HG03064 (cell line): ENCODE measurements around the gene SPSB2.
A peak's percentile ranks its signal among the peaks of the same experiment; 100 is the strongest.
"Not testable (repeated sequence)": the region's sequence is repeated elsewhere in the genome, so short reads cannot be mapped to it uniquely, and the experiment has no call there.

Source experiments
- ATAC-seq: cut with Tn5 transposase; IDR thresholded peaks from one replicate; pipeline ENCODE4 v1.9.1; 2021; ENCODE audit warnings: low read depth; ENCODE audit not compliant: unreplicated experiment

The SPSB2 gene, protein sequence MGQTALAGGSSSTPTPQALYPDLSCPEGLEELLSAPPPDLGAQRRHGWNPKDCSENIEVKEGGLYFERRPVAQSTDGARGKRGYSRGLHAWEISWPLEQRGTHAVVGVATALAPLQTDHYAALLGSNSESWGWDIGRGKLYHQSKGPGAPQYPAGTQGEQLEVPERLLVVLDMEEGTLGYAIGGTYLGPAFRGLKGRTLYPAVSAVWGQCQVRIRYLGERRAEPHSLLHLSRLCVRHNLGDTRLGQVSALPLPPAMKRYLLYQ

DNA sequence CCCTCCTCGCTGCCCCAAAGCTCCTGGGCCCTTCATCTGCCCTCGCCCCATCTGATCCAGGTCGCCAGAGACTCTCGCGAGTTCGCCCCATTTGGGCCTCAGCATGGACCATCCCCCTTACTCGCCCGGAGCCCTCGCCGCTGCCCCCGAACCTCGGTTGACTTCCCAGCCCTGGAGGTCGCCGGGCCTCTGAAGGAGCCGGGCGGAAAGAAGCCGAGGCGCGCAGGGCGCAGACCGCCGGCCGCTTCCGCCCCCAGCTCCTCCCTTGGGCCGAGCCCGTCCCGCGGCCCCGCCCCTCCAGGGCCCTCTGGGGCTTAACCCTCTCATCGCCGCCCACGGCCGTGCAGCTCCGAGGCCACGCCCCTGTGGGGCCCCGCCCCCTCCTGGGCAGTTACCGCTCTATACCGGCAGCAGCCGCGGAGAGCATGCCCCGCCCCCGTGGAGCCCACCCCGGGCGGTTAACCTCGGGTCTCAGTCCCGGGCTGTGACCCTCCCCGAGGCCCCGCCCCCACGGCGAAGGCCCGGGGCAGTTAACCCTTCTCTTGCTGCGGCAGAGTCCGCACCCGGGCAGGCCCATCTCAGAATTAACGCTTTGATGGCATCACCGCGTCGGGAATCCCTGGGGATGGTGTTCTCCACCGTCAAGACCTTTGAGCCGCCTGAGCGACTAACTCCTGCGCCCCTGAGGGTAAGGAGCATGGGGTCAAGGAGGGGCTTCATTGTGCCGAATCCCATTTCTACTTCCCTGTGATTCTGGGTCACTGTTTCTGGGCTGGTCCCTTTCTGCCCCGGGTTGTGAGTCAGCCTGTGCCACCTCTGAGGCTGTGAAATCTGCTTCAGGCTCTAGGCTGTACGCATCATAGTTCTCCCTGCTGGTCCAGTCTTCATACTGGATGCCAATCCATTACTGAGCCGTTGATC, at the start of gene SPSB2:
Gene SPSB2 (minus strand): TSS at position 210 of the 921 bp plus-strand sequence. CDS start 402 bp downstream, outside the sequence.
- peak; percentile 60 for ATAC-seq

DNA sequence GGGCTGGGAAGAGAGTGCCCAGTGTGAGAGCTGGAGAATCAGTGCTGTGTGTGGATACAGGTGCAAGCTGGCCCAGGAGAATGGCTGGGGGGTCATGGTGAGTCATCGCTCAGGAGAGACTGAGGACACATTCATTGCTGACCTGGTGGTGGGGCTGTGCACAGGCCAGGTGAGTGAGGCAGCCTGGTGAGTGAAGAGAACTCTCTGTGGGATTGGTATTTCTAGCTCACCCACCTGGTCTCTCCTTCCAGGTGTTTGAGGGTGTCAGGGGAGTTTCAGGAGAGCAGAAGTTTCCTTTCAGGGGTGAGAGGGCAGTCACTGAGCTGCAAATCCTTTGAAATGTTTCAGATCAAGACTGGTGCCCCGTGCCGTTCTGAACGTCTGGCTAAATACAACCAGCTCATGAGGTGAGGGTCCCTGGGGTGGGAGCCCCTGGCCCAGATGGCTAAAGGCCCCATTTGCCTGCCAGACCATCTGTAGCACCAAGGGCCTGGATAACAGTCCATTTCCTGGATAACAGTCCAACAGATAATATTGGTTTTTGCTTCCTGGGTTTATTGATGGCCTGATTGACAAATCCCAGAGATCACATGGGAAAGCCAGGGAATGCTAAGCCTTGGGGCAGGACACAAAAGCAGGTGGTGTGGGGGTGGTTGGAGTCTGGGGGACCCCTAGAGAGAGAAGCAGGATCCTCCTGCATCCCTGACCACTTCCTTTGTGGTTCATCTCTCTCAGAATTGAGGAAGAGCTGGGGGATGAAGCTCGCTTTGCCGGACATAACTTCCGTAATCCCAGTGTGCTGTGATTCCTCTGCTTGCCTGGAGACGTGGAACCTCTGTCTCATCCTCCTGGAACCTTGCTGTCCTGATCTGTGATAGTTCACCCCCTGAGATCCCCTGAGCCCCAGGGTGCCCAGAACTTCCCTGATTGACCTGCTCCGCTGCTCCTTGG, 49.2 kb upstream of the SPSB2 start:
- no peak for ATAC-seq

DNA sequence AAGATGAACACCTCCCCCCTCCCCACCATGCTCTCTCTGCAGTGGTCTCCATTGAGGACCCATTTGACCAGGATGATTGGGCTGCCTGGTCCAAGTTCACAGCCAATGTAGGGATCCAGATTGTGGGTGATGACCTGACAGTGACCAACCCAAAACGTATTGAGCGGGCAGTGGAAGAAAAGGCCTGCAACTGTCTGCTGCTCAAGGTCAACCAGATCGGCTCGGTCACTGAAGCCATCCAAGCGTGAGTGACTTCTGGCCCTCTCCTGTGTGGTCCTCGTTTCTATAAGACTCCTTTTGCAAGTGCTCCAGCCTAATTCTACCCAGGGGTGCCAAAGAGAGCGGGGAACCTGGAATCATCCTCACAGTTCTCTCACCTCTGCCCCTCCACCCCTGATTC, 48.4 kb upstream of the SPSB2 start:
- no peak for ATAC-seq

DNA sequence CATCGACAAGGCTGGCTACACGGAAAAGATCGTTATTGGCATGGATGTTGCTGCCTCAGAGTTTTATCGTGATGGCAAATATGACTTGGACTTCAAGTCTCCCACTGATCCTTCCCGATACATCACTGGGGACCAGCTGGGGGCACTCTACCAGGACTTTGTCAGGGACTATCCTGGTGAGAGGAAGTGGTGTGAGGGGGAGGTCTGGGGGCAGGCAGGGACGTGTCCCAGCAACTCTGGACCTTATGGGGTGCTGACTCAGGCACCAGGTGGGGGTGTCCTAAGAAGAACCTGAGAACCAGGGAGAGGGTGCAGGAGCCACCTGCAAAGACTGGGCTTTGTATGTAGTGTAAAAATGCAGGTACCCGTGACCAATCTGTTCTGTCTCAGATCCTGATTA, 46.5 kb upstream of the SPSB2 start:
- ATAC-seq, result no peak

DNA sequence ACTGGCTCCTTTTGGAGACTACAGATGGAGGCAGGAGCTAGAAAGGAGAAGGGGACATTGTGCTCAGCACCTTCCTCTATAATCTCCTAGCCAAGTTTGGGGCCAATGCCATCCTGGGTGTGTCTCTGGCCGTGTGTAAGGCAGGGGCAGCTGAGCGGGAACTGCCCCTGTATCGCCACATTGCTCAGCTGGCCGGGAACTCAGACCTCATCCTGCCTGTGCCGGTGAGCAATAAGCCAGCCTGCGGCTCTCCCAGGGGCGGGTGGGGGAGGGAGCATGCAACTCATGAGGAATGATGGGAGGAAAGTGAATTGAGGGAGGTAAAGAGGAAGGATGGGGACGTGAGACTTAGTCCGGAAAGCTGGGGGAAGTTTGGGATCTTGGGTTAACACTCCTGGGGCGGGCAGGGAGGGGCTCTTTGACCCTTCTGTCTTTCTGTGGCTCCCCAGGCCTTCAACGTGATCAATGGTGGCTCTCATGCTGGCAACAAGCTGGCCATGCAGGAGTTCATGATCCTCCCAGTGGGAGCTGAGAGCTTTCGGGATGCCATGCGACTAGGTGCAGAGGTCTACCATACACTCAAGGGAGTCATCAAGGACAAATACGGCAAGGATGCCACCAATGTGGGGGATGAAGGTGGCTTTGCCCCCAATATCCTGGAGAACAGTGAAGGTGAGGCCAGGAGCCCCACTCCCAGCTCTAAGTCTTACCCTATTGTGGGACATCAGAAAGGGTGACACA, 44.6 kb upstream of the SPSB2 start:
- no peak for ATAC-seq

DNA sequence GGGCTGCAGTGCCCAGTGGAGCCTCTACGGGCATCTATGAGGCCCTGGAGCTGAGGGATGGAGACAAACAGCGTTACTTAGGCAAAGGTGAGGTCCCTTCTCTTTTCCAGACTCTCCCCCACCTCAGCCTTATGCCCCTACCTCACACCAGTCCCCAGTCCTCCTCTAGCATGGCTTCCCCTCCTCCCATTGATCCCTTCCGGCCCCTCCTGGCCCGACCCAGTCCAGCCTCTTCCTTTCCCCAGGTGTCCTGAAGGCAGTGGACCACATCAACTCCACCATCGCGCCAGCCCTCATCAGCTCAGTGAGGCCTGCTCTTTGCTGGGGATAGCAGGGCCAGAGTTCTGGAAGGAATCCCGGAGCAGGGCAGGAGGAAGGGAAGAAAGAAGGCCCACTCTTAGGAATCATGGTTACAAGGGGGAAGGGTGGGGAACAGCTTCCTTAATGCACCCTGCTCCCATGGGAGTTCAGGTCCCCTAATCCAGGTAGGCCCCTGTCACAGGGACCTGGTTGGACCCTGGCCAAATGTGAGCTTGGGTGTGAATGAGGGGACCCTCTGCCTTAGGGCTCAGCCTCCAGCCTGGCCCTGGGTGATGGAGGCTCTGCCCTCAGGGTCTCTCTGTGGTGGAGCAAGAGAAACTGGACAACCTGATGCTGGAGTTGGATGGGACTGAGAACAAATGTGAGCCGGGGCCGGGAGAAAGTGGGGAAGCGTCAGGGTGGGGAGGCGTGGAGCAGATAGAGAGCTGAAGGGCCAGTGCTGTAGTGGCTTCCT, 43.5 kb upstream of the SPSB2 start:
- ATAC-seq, result no peak

DNA sequence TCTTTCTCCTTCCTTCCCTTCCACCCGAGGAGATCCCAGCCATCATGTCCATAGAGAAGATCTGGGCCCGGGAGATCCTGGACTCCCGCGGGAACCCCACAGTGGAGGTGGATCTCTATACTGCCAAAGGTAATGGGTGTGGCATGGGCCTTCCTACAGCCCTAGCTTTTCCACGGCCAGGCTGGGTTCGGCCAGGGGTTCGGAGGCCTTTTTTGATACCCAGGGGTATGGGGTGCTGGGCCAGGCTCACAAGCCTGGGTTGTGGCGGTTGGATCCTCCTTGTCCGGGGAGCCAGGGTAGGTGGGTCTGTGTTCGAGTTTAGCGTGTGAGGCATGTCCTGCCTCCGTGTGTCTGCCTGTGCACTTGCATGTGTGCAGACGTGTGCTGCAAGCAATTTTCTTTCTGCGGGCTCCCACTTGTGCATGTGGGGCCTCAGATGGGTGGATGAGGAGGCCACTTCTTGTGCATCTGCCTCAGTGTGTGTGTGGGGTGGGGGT, 42.7 kb upstream of the SPSB2 start:
- ATAC-seq, result no peak

DNA sequence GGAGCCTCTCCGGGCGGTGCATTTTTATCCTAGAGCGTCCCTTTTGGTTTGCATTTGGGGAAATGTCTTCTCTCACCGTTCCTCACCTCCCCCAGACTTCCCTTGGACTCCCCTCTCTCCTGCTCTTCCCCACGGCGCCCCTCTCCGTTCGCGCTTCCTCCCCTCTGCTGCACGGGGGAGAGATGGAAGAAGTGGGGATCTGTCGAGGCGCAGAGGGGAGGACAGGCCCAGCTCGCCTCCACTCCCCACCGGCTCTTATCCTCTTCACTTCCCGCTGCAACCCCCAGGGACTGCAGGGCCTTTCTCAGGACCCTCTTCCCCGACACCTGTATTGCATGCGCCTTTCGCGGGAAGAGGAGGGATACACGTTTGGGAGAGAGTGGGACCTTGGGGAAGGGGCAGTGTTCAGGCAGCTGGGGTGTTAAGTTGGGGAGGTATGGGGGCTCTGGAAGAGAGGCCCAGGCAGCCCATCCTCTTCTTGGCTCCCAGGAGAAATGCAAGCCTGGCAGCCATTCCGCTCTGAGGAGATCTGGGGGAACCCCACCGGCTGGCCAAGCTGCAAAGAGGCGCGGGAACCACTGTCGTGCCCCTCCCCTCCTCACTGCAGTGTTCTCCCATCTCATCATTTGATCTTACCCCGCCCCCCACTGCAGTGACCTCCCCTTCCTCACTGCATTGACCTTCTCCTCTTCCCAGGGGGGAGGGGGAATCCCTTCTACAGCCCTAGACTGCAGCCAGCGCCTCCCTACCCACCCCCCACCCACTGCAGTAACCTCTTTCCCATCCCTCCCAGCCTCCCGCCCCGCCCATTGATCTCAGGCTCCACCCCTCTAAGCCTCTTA, 42.1 kb upstream of the SPSB2 start:
- ATAC-seq, result no peak

DNA sequence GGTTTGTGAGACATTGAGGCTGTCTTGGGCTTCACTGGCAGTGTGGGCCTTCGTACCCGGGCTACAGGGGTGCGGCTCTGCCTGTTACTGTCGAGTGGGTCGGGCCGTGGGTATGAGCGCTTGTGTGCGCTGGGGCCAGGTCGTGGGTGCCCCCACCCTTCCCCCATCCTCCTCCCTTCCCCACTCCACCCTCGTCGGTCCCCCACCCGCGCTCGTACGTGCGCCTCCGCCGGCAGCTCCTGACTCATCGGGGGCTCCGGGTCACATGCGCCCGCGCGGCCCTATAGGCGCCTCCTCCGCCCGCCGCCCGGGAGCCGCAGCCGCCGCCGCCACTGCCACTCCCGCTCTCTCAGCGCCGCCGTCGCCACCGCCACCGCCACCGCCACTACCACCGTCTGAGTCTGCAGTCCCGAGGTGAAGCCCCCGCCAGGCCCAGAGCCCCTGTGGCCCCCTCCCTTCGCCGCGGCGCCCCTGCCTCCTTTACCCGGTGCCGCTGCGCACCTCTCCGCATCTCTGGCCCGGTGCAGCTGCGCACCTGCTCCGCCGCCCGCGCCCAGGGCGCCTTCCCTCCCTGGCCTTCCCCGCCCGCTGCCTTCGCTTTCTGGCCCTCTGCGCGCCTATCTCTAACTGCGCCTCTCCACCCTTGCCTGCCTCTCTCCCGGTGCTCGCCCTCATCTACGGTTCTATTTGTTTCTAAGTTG, 41.3 kb upstream of the SPSB2 start, which contains the start of gene ENO2:
Gene ENO2 (plus strand): TSS at position 335 of the 701 bp plus-strand sequence. CDS start 1,253 bp downstream, outside the sequence.
- ATAC-seq, result peak; percentile 72

DNA sequence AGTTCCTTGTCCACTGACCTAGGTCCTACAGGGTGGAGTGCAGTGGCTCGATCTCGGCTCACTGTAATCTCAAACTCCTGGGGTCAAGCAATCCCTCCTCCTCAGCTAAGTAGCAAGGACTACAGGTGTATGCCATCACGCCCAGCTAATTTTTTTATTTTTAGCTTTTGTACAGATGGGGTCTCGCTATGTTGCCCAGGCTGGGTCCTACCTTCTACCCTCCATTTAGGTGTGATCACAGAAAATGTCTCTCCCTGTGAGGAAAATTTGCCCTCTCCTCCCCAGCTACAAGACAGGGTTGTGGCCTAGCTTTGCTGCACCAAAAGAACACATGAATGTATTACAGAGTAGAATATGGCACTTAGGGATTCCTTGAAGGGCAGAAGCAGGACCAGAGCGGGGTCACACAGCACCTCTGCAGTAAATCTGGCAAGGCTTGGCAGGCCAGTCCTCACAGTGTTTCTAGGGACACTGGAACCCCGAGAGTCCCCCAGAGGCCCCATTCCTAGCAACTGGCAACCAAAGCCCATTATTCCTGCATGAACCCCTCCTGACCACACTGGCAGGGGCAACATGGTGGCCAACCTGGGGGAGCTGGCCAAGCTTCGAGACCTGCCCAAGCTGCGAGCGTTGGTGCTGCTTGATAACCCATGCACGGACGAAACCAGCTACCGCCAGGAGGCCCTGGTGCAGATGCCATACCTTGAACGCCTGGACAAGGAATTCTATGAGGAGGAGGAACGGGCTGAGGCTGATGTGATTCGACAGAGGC, 39.2 kb upstream of the SPSB2 start:
- no peak for ATAC-seq

DNA sequence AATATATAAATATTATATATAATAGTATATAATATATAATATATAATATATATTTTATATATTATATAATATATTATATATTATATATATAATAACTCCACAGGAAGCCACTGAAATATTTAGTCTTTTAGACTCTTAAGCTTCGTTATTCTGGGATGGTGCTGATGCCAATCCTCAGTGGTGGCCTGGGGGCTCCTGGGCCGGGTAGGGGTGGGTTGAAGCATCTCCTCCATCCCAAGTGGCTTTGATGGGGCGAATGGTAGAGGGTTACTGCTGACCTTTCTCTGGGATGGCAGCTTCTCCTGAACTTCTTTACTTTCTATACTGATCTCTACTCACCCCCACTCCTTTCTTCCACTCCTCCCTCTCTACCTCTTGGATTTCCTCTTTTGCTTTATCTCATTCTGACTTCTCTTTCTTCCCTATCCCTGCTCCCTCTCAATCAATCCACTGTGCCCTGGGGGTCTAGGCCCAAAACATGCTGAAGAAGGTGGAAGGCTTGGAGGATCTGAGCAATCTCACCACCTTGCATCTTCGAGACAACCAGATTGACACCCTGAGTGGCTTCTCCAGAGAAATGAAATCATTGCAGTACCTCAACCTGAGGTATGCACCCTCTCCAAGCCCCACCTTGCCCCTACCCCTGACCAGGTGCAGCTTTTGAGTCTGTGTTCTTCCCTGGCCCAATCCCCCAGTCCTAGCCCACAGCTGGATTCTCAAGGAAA, 36.5 kb upstream of the SPSB2 start:
- no peak for ATAC-seq

DNA sequence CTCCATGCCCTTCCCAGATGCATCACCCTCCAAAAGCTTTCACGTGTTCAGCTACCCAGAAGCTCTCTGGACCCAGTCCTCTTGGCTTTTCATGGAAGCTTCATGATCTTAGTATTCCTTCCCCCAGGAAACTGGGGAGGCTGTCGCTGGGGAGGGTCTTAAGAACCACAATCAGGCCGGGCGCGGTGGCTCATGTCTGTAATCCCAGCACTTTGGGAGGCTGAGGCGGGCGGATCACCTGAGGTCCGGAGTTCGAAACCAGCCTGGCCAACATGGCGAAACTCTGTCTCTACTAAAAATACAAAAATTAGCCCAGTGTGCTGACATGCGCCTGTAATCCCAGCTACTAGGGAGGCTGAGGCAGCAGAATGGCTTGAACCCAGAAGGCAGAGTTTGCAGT, 35.0 kb upstream of the SPSB2 start:
- not testable (repeated sequence) for ATAC-seq

DNA sequence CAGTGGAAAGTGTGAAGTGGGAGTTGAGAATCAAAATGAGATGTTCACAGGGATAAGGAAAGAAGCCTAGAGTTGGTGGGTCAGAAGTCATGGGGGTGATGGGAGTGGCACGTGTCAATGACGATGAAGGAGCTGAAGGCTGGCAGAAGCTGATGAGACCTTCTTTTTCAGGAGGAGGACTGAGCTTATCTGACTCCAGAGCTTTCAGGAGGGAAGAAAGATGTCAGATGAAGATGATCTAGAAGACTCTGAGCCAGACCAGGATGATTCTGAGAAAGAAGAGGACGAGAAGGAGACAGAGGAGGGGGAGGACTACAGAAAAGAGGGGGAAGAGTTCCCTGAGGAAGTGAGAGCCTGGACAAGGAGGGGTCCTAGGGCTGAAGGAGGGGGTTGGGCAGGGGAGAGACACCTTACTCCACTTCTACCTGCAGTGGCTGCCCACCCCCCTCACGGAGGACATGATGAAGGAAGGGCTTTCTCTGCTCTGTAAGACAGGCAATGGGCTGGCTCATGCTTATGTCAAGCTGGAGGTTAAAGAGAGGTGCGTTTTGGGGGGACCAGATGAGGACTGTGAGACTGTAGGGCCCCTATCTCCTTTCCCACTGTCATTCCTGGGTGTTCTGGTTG, 32.4 kb upstream of the SPSB2 start:
- ATAC-seq, result no peak

DNA sequence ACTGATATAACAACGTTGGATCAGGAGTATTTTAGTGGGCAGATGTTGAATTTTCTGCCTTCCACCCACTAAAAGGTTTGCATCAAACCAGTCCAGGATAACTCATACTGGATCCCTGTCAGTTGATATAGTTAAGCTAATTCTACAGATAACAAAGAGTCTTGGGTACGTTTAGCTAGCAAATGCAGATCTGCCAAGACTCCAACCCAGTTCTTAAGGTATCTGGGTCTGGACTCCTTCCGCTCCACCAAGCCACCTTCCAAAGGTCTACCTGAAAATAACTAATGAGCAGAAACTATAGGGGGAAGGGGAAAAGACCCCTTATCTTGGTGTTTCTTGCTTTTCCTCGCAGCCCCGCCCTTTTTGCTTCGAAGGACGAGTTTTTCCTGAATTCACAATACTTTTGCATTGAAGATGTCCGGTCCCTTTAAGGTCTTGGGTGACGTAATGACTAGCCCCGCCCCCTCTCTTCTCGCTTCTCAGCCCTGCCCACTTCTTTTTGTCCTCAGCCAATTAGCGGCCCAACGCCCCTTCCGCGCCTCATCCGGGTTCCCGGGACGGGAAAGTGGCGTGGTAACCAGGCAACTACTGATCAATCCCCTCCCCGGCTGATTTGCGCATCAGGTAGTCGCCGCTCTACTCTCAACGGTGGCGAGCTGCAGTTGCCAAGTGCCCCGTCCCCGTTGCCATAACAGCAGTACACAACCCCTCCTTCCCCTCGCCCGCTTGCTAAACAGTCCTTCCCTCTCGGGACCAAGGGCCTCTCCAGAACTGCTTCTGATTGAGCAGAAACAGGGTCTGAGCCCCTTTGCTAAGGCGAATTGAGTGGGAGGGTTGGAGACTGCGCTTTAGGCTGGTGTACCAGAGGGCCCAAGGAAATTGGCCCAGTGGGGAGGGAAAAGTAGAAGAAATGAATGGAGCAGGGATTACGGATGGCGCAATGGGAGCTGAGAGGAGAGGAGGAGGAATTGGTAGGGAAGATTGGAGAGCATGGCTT, 31.5 kb upstream of the SPSB2 start, which contains the start of gene LRRC23:
Gene LRRC23 (plus strand): TSS at position 543 of the 997 bp plus-strand sequence. CDS start 812 bp downstream, outside the sequence.
- peak; percentile 80 for ATAC-seq
